Esophagus muscularis mucosa (tissue), 4 donors: Measurements from ENCODE around the gene WRAP53. TPM values are rescaled to one million over a fixed set of nuclear protein-coding genes. Genes with fewer than 3 reads are reported as not detected.

ENCODE experiments used
- DNase-seq: peaks from one replicate; pipeline ENCODE4 v3.0.0-alpha.2; 2017; ENCODE audit errors: extremely low spot score
- H3K27ac ChIP-seq, 4 donors: fragments of 200-600 bp; sonication (generic); replicated peaks in 1 of 4; 1 replicate in 3 of 4; 2 replicates in 1 of 4; pipeline ENCODE4 v1.5.1; 2016 to 2019; ENCODE audit warnings: mild to moderate bottlenecking in 1 of 4
- H3K27me3 ChIP-seq, 4 donors: fragments of 200-600 bp; sonication (generic); one replicate each; pipeline versions ENCODE4 v1.5.1 to v1.6.0; 2016 to 2019
- H3K36me3 ChIP-seq, 4 donors: fragments of 200-600 bp; sonication (generic); one replicate each; pipeline ENCODE4 v1.5.1; 2016 to 2019
- H3K4me1 ChIP-seq, 4 donors: fragments of 200-600 bp; sonication (generic); one replicate each; pipeline ENCODE4 v1.5.1; 2016 to 2019
- H3K4me3 ChIP-seq, 4 donors: fragments of 200-600 bp; sonication (generic); 1 replicate in 2 of 4; 2 replicates in 2 of 4; pipeline ENCODE4 v1.5.1; 2016 to 2019; ENCODE audit warnings: mild to moderate bottlenecking in 4 of 4, moderate library complexity in 1 of 4
- H3K9me3 ChIP-seq, 4 donors: fragments of 200-600 bp; sonication (generic); 1 replicate in 3 of 4; 2 replicates in 1 of 4; pipeline ENCODE4 v1.5.1; 2016 to 2019
- CTCF ChIP-seq, 3 experiments: fragments of 200-600 bp in 2 of 3; fragments of 450-650 bp in 1 of 3; sonication (generic) in 2 of 3; IDR thresholded peaks; one replicate each; pipeline ENCODE4 v1.5.1; 2017 to 2019; ENCODE audit warnings: antibody characterized with exemption in 3 of 3, mild to moderate bottlenecking in 2 of 3, moderate library complexity in 1 of 3
- EP300 ChIP-seq: sonication (generic); formaldehyde crosslinking; IDR thresholded peaks from one replicate; pipeline ENCODE4 v1.6.1; 2017; ENCODE audit warnings: antibody characterized with exemption
- POLR2A ChIP-seq: fragments of 450-650 bp; IDR thresholded peaks from one replicate; pipeline ENCODE4 v1.6.1; 2017; ENCODE audit warnings: antibody characterized with exemption, moderate library complexity, mild to moderate bottlenecking, low read depth
- POLR2AphosphoS5 ChIP-seq, 2 donors: sonication (generic); formaldehyde crosslinking; IDR thresholded peaks; one replicate each; pipeline ENCODE4 v1.6.1; 2017; ENCODE audit warnings: antibody characterized with exemption in 2 of 2
- WGBS: methylation state at CpG from one replicate; pipeline ENCODE4 v1.1.5; 2018; 5-methylcytosine and 5-hydroxymethylcytosine counted together
- intact Hi-C: fragments of 100-400 bp; cut with DNase I; formaldehyde crosslinking; loops from one replicate; pipeline ENCODE4 v1.15.1; 2023
- total RNA-seq, 4 donors: library from RNA; depleted of rRNA; stranded (reverse); fragments of >200 nt; gene quantifications; one replicate each; pipeline versions ENCODE4 v1.1.0 to v1.2.1, GENCODE V29; 2016

Gene WRAP53
- total RNA-seq, 4 donors from 2014 or later = 3.3 to 6.4 (median 3.8) TPM

DNA sequence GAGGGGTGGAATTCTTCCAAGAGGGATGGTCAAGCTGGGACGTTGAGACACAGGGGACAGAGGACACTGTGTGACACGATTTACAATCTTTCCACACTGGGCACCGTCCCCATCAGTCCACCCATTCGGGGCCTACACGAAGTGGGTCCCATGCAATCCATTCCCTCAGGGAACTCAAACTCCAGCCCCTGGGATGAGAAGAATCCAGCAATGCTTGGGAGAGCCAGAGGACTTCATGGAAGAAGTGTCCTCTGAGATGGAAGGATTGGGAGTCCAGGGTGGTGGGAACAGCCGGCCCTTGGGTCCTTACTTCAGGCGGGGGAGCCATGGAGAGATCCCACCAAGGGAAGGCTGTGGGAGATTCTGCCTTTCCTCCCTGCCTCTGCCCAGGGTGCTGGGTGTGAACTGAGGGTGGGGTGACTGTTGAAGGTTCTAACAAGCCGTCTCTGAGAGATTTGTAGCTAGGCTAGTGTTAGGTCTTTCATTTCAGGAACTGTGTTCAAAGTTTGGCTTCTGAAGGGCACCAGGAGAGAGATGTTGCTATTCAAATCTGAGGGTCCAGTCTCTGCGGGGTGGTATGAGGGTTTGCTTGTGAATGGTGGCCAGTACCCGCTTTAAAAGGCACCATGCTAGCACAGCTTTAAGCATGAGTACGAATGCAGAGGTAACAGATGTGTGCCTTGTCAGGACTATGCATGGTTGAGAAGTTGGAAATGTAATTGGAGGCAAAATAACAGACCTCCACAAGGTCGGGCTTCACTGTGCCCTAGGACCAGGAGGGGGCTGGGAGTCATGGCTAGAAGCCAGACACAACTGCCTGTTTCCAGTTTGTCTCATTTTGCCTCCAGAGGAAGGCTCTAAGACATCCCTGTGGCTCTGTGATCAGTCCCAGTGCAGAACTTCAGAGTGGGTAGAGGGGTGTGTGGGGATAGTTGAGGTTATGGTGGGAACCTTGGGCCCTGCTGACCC lies 35.6 kb upstream of the WRAP53 start:
- Histone ChIP-seq H3K27me3 (peaks cover 0 to 39% (median 24%) of the 10 kb centered on the region in 4 donors), H3K4me1 (peaks cover 23 to 43% (median 38%) of the 10 kb centered on the region in 4 donors), H3K36me3 (no peaks in the 10 kb centered on the region), H3K9me3 (no peaks in the 10 kb centered on the region), H3K27ac (peak overlapping the region in 1 of 4 donors; percentile 72), H3K4me3 (peak overlapping the region in 1 of 4 donors; percentile 59)
- DNase-seq = no peak
- 63% methylated on average over 12 of the region's 12 CpGs for WGBS
- TF ChIP-seq POLR2AphosphoS5 (IDR thresholded peaks at IDR 0.05) = no peak
- no peak for TF ChIP-seq POLR2A
- TF ChIP-seq EP300 = no peak
- no peak for TF ChIP-seq CTCF (IDR thresholded peaks at IDR 0.05)
- intact Hi-C loops = no loop called here

DNA sequence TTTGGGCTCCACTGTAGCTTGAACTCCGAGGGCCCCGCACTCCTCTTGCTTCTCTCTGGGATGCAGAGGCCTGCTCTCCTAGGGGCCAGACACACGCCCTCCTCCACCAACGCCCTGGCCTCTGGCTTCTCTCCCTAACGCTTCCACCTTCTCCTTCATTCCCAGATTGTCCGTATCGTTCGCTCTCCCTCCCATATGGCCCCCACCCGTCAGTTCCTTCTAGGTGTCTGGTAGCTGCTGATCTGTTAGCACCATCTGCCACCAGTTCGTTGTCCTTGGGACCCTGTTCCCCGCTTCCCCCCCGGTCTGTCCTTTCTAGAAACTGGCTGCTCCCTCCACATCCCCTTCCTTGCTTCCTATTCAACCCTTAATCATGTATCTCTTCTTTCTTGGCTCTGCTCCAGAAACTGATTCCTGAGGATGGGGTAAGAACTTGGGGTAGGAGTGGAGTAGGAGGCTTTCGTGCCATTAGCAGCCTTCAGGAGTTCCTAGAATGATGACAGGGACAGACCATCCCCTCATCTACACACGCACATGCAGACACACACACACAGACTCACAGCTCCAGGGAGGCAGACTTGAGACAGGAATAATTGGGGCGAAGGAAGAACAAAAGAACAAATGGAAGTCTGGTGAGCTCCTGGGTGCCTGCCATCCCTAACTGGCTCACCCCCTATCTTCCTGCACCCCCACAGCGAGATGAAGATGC lies 33.3 kb upstream of the WRAP53 start:
- TF ChIP-seq EP300 = no peak
- no peak for TF ChIP-seq POLR2A
- TF ChIP-seq CTCF (IDR thresholded peaks at IDR 0.05) = no peak
- no peak for TF ChIP-seq POLR2AphosphoS5 (IDR thresholded peaks at IDR 0.05)
- no peak for DNase-seq
- Histone ChIP-seq H3K4me1 (peaks cover 23 to 41% (median 37%) of the 10 kb centered on the region in 4 donors), H3K4me3 (no peak overlapping the region), H3K27ac (no peak overlapping the region), H3K27me3 (peaks cover 0 to 20% (median 19%) of the 10 kb centered on the region in 4 donors), H3K36me3 (no peaks in the 10 kb centered on the region), H3K9me3 (no peaks in the 10 kb centered on the region)
- intact Hi-C loops = no loop called here
- WGBS = 74% methylated on average over 16 of the region's 16 CpGs

DNA sequence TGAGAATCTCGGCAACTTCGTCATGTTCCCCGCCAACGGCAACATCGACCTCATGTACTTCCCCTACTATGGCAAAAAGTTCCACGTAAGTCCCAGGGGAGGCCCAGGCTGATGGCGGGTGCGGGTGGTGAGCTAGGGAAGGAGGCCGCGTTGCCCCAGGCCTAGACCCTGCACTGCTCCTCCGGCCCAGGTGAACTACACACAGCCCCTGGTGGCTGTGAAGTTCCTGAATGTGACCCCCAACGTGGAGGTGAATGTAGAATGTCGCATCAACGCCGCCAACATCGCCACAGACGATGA lies 32.8 kb upstream of the WRAP53 start:
- intact Hi-C loops = no loop called here
- H3K36me3 ChIP-seq = no peaks in the 10 kb centered on the region
- no peak overlapping the region for H3K4me3 ChIP-seq
- TF ChIP-seq POLR2A = no peak
- no peak for TF ChIP-seq EP300
- no peak for TF ChIP-seq CTCF (IDR thresholded peaks at IDR 0.05)
- no peak for TF ChIP-seq POLR2AphosphoS5 (IDR thresholded peaks at IDR 0.05)
- no peak overlapping the region for H3K27ac ChIP-seq
- H3K9me3 ChIP-seq = no peaks in the 10 kb centered on the region
- peaks cover 20 to 36% (median 32%) of the 10 kb centered on the region in 4 donors for H3K4me1 ChIP-seq
- DNase-seq = no peak
- H3K27me3 ChIP-seq = peaks cover 0 to 17% (median 14%) of the 10 kb centered on the region in 4 donors
- WGBS = 88% methylated on average over 15 of the region's 17 CpGs

DNA sequence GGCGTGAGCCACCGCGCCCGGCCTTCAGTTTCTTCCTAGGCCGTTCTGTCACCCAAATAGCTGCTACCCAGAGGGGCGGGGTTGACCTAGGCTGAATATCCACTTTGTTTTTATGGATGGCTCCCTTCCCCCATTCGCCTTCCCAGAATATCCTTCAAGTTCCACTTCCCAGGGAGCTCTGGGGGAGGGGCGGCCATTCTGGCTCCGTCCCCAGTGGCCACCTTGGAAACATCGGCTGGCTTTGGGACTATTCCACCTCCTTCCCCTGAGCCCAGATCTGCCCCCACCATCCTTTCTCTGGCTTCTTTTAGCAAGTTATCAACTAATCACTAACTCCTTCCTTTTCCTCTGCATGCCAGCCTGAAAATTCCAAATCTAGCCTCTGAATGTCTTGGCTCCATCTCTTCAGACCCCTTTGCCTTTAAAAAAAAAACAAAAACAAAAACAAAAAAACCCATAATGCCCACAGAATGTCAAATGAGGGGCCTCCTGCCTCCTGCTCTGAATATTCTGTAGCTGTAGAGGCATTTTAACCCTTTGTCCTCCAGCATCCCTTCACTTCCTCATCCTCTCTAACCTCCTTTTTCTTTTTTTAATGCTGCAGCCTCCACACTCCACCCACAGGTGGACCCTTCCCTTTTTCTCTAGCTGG lies 31.2 kb upstream of the WRAP53 start:
- Histone ChIP-seq H3K27ac (peak overlapping the region in 3 of 4 donors; percentile 10 to 52 (median 27)), H3K27me3 (peaks cover 0 to under 1% (median 0%) of the 10 kb centered on the region in 4 donors), H3K4me3 (no peak overlapping the region), H3K36me3 (no peaks in the 10 kb centered on the region), H3K9me3 (no peaks in the 10 kb centered on the region), H3K4me1 (peaks cover 5 to 20% (median 16%) of the 10 kb centered on the region in 4 donors)
- TF ChIP-seq CTCF (IDR thresholded peaks at IDR 0.05) = no peak
- no peak for TF ChIP-seq POLR2A
- no peak for TF ChIP-seq EP300
- peak in 1 of 2 donors; percentile 58 for TF ChIP-seq POLR2AphosphoS5 (IDR thresholded peaks at IDR 0.05)
- intact Hi-C loops = no loop called here
- no peak for DNase-seq
- WGBS = 33% methylated on average over 10 of the region's 10 CpGs
